T1000 (cell line): ENCODE measurements around the gene SYNPO2.
"Not testable (repeated sequence)": the region's sequence is repeated elsewhere in the genome, so short reads cannot be mapped to it uniquely, and the experiment has no call there.

Experiments
- DNase-seq: peaks from one replicate; lab custom pipeline; 2025; ENCODE audit warnings: mixed read lengths; lab: John Stamatoyannopoulos, UW

Gene SYNPO2

GRCh38 chr4:118878507-118878906, 10.1 kb upstream of the SYNPO2 start:
- not testable (repeated sequence) for DNase-seq

- no peak for DNase-seq
These were observed 9.2 kb upstream of the SYNPO2 start for GRCh38 chr4:118879409-118879808.

- no peak for DNase-seq
These were observed 7.0 kb upstream of the SYNPO2 start for GRCh38 chr4:118881512-118882146.

GRCh38 chr4:118883861-118884260, 4.8 kb upstream of the SYNPO2 start:
- DNase-seq, result no peak

GRCh38 chr4:118884716-118885115, 3.9 kb upstream of the SYNPO2 start:
- no peak for DNase-seq

GRCh38 chr4:118889312-118889691, 648 bp downstream of the SYNPO2 start:
- no peak for DNase-seq

- DNase-seq, result no peak
These were observed 5.4 kb downstream of the SYNPO2 start for GRCh38 chr4:118894034-118894433.

GRCh38 chr4:118898221-118898620, 9.6 kb downstream of the SYNPO2 start:
- DNase-seq, result no peak

- no peak for DNase-seq
These were observed 10.1 kb downstream of the SYNPO2 start for GRCh38 chr4:118898684-118899138.

GRCh38 chr4:118904418-118904817, 15.8 kb downstream of the SYNPO2 start:
- DNase-seq, result no peak

GRCh38 chr4:118904935-118905334, 16.3 kb downstream of the SYNPO2 start:
- no peak for DNase-seq

- no peak for DNase-seq
These were observed 16.9 kb downstream of the SYNPO2 start for GRCh38 chr4:118905566-118905965.

- DNase-seq, result no peak
These were observed 20.7 kb downstream of the SYNPO2 start for GRCh38 chr4:118909173-118909956.

GRCh38 chr4:118910221-118910620, 21.6 kb downstream of the SYNPO2 start:
- DNase-seq, result no peak

GRCh38 chr4:118911238-118911703, 22.6 kb downstream of the SYNPO2 start:
- no peak for DNase-seq

- DNase-seq, result no peak
These were observed 26.8 kb downstream of the SYNPO2 start for GRCh38 chr4:118915468-118915867.

- no peak for DNase-seq
These were observed 28.1 kb downstream of the SYNPO2 start for GRCh38 chr4:118916691-118917289.

- no peak for DNase-seq
These were observed 28.9 kb downstream of the SYNPO2 start for GRCh38 chr4:118917582-118917981.

- DNase-seq, result no peak
These were observed 29.7 kb downstream of the SYNPO2 start for GRCh38 chr4:118918388-118918787.

GRCh38 chr4:118920247-118920646, 31.6 kb downstream of the SYNPO2 start:
- no peak for DNase-seq

- DNase-seq, result no peak
These were observed 33.1 kb downstream of the SYNPO2 start for GRCh38 chr4:118921786-118922185.

GRCh38 chr4:118923891-118924290, 35.2 kb downstream of the SYNPO2 start:
- DNase-seq, result no peak

- DNase-seq, result no peak
These were observed 39.3 kb downstream of the SYNPO2 start for GRCh38 chr4:118927974-118928373.
